ENCODE measurements around the gene KIFC3. TPM values are rescaled to one million over a fixed set of nuclear protein-coding genes. Genes with fewer than 3 reads are reported as not detected.

The KIFC3 gene
- total and polyA plus RNA-seq, 2 donors (not counting 1 experiment from before 2014, with no cell fraction given): 0.07 to 0.67 TPM

DNA sequence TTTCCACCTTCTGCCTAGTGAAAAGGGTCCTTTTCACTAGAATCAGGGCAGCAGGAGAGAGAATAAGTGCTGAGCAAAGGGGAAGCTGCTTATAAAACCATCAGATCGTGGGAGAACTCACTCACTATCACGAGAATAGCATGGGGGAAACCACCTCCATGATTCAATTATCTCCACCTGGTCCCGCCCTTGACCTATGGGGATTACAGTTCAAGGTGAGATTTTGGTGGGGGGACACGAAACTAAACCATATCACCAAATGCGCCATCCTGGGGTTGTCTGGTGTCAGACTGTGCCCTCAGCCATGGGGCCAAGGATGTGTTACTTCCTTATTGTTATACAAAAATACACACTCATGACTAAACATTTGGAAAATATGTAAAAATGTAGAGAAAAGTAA lies 77.1 kb downstream of the KIFC3 start:
- no peaks in the 10 kb centered on the region for H3K79me2 ChIP-seq (ENCODE audit: control insufficient read depth, insufficient read depth, low read length)
- TF ChIP-seq, protein P1, sequence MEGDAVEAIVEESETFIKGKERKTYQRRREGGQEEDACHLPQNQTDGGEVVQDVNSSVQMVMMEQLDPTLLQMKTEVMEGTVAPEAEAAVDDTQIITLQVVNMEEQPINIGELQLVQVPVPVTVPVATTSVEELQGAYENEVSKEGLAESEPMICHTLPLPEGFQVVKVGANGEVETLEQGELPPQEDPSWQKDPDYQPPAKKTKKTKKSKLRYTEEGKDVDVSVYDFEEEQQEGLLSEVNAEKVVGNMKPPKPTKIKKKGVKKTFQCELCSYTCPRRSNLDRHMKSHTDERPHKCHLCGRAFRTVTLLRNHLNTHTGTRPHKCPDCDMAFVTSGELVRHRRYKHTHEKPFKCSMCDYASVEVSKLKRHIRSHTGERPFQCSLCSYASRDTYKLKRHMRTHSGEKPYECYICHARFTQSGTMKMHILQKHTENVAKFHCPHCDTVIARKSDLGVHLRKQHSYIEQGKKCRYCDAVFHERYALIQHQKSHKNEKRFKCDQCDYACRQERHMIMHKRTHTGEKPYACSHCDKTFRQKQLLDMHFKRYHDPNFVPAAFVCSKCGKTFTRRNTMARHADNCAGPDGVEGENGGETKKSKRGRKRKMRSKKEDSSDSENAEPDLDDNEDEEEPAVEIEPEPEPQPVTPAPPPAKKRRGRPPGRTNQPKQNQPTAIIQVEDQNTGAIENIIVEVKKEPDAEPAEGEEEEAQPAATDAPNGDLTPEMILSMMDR (IDR thresholded peaks at IDR 0.05): no peak
- no peak for TF ChIP-seq EZH2 (IDR thresholded peaks at IDR 0.05; ENCODE audit: borderline replicate concordance, insufficient read depth, low read depth, low read length, poor library complexity, severe bottlenecking)
- H3K27ac Mint-ChIP-seq: no peak overlapping the region
- H3K9me3 Mint-ChIP-seq (ENCODE audit: insufficient read depth): no peaks in the 10 kb centered on the region
- intact Hi-C loops (cut with micrococcal nuclease): loop anchor here (10.0 kb wide), 1 partner anchor 150 kb away; no protein-coding TSS in a partner anchor
- H3K27ac ChIP-seq (ENCODE audit: low read length in 2 of 2): no peak overlapping the region
- no peak overlapping the region for H3K9ac ChIP-seq (ENCODE audit: low read length)
- CTCF ChIA-PET: no interaction called here
- H3K4me1 ChIP-seq (ENCODE audit: control insufficient read depth in 2 of 2, insufficient read depth in 2 of 2, low read length in 2 of 2): peaks cover 0 to 8% of the 10 kb centered on the region in 2 donors
- peak overlapping the region; percentile 31 for H2AFZ ChIP-seq (ENCODE audit: insufficient read depth, low read depth, low read length, poor library complexity, severe bottlenecking)
- no peak for DNase-seq
- H3K4me1 Mint-ChIP-seq: peaks cover 5% of the 10 kb centered on the region
- no peaks in the 10 kb centered on the region for H3K27me3 ChIP-seq (replicated peaks in 1 of 4; ENCODE audit: control extremely low read depth in 1 of 4, control insufficient read depth in 3 of 4, insufficient read depth in 4 of 4, low read length in 3 of 4)
- no peaks in the 10 kb centered on the region for H3K36me3 ChIP-seq (replicated peaks in 1 of 2; ENCODE audit: control extremely low read depth in 1 of 2, control insufficient read depth in 1 of 2, extremely low read depth in 1 of 2, insufficient read depth in 2 of 2, low read length in 1 of 2)
- peaks cover 0 to 4% (median 0%) of the 10 kb centered on the region in 3 donors for H3K9me3 ChIP-seq (ENCODE audit: control extremely low read depth in 1 of 3, control insufficient read depth in 2 of 3, insufficient read depth in 1 of 3, low read length in 2 of 3)
- no peak for ATAC-seq (ENCODE audit: low read depth)
- no peak overlapping the region for H3K4me3 Mint-ChIP-seq
- no peaks in the 10 kb centered on the region for H4K20me1 ChIP-seq (ENCODE audit: control insufficient read depth, insufficient read depth, low read length, poor library complexity, severe bottlenecking)
- POLR2A ChIA-PET: no interaction called here
- H3K27me3 Mint-ChIP-seq: no peaks in the 10 kb centered on the region
- H3K4me2 ChIP-seq (replicated peaks; ENCODE audit: low read depth, low read length, poor library complexity, severe bottlenecking): no peak overlapping the region
- WGBS (ENCODE audit: insufficient coverage): no CpG with 5 or more reads among the region's 5 CpGs
- no peak overlapping the region for H3K4me3 ChIP-seq (ENCODE audit: control extremely low read depth in 1 of 5, extremely low read depth in 1 of 5, insufficient read depth in 1 of 5, low read depth in 2 of 5, low read length in 4 of 5)

DNA sequence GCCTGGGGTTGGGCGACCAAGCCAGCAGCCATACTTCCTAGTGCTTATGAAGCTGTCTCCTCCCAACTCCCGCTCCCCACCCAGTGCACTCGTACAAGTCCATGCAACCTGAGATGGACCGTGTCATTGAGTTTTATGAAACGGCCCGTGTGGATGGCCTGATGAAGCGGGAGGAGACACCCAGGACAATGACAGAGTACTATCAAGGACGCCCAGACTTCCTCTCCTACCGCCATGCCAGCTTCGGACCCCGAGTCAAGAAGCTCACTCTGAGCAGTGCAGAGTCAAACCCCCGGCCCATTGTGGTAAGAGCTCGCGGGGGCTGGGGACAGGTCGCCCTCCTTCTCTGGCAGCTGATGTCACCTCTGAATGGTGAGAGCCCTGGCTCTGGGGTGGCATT lies 77.8 kb downstream of the KIFC3 start:
- peak overlapping the region; percentile 31 for H2AFZ ChIP-seq (ENCODE audit: insufficient read depth, low read depth, low read length, poor library complexity, severe bottlenecking)
- 91% methylated on average over 14 of the region's 15 CpGs for WGBS (ENCODE audit: insufficient coverage)
- Mint-ChIP-seq H3K4me1 (peaks cover 5% of the 10 kb centered on the region), H3K27ac (no peak overlapping the region), H3K4me3 (no peak overlapping the region), H3K9me3 (ENCODE audit: insufficient read depth) (no peaks in the 10 kb centered on the region), H3K27me3 (no peaks in the 10 kb centered on the region)
- H3K4me3 ChIP-seq (ENCODE audit: control extremely low read depth in 1 of 5, extremely low read depth in 1 of 5, insufficient read depth in 1 of 5, low read depth in 2 of 5, low read length in 4 of 5): no peak overlapping the region
- CTCF ChIA-PET: no interaction called here
- intact Hi-C loops (cut with micrococcal nuclease): loop anchor here (10.0 kb wide), 1 partner anchor 150 kb away; no protein-coding TSS in a partner anchor
- no peak for DNase-seq
- H3K4me2 ChIP-seq (replicated peaks; ENCODE audit: low read depth, low read length, poor library complexity, severe bottlenecking): no peak overlapping the region
- POLR2A ChIA-PET: interaction anchor here (0.7 kb wide), 1 partner anchor 60 kb away, joined by 5 read pairs; no protein-coding TSS in a partner anchor
- no peak for TF ChIP-seq EZH2 (IDR thresholded peaks at IDR 0.05; ENCODE audit: borderline replicate concordance, insufficient read depth, low read depth, low read length, poor library complexity, severe bottlenecking)
- TF ChIP-seq, protein P1 (IDR thresholded peaks at IDR 0.05): no peak
- no peak overlapping the region for H3K27ac ChIP-seq (ENCODE audit: low read length in 2 of 2)
- H4K20me1 ChIP-seq (ENCODE audit: control insufficient read depth, insufficient read depth, low read length, poor library complexity, severe bottlenecking): no peaks in the 10 kb centered on the region
- no peak overlapping the region for H3K9ac ChIP-seq (ENCODE audit: low read length)
- no peaks in the 10 kb centered on the region for H3K27me3 ChIP-seq (replicated peaks in 1 of 4; ENCODE audit: control extremely low read depth in 1 of 4, control insufficient read depth in 3 of 4, insufficient read depth in 4 of 4, low read length in 3 of 4)
- H3K79me2 ChIP-seq (ENCODE audit: control insufficient read depth, insufficient read depth, low read length): no peaks in the 10 kb centered on the region
- no peaks in the 10 kb centered on the region for H3K36me3 ChIP-seq (replicated peaks in 1 of 2; ENCODE audit: control extremely low read depth in 1 of 2, control insufficient read depth in 1 of 2, extremely low read depth in 1 of 2, insufficient read depth in 2 of 2, low read length in 1 of 2)
- H3K9me3 ChIP-seq (ENCODE audit: control extremely low read depth in 1 of 3, control insufficient read depth in 2 of 3, insufficient read depth in 1 of 3, low read length in 2 of 3): peaks cover 0 to 4% (median 0%) of the 10 kb centered on the region in 3 donors
- ATAC-seq (ENCODE audit: low read depth): no peak
- peaks cover 0 to 8% of the 10 kb centered on the region in 2 donors for H3K4me1 ChIP-seq (ENCODE audit: control insufficient read depth in 2 of 2, insufficient read depth in 2 of 2, low read length in 2 of 2)
